Activated CD4-positive, alpha-beta T cell treated with anti-CD3 and anti-CD28 coated beads, Interleukin-2, Interleukin-6, amounts not matched to agents 100 ng/mL and 50 ng/mL, durations not matched to agents 16 hours and 8 hours (primary cell): ENCODE measurements around the gene LRRC3.
"Not testable (repeated sequence)": the region's sequence is repeated elsewhere in the genome, so short reads cannot be mapped to it uniquely, and the experiment has no call there.

Experiments used
- DNase-seq: peaks from one replicate; pipeline ENCODE4 v3.0.0-alpha.2; 2020

LRRC3 gene

GRCh38 chr21:44454747-44455523 lies at the start of gene LRRC3:
Gene LRRC3, plus strand, starts transcription at chr21:44455510. Its CDS starts 1,135 bp downstream, at chr21:44456645.
- DNase-seq, result peak; percentile 87

DNA sequence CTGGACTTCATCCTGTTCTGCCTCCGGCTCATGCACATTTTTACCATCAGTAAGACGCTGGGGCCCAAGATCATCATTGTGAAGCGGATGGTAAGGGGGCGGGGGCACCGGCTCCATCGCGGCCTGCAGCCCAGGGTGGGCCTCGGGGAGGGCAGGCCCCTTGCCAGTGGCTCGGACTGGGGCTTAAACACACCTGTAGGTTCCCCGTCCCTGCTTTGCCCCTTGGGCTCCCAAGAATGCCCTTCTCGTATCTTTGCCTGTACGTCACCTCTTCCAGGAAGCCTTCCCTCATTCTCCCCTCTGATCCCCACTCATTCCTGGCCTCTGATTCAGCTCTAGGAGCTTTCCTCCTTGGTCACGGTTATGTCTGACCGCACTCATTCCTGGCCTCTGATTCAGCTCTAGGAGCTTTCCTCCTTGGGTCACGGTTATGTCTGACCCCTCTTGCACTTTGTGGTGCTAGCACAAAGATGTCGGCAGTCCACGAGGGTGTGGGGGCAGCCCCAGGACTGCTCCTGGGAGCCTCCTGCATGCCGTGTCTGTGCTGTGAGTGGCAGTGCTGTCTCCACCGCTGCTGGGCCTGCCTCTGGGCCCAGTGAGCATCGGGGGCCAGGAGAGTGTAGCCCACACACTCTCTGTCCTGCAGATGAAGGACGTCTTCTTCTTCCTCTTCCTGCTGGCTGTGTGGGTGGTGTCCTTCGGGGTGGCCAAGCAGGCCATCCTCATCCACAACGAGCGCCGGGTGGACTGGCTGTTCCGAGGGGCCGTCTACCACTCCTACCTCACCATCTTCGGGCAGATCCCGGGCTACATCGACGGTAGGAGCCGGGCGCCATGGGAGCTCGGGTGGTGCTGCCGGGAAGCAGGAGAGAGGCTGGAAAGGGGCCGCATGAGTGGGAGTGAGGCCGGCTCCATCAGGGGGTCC lies 49.1 kb upstream of the LRRC3 start:
- DNase-seq, result no peak

DNA sequence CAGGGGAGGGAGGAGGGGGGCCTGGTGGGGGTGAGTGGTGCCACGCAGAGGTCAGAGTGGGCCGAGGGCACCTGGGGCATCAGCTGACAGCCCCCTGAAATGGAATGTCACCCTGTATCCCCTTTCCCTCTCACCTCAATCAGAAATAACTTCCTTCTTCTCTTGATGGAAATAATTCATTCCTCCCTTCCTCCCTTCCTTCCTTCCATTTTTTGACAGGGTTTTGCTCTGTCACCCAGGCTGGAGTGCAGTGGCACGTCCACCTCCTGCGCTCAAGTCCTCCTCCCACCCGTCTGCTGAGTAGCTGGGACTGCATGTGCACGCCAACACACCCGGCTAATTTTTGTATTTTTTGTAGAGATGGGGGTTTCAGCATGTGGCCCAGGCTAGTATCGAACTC lies 48.4 kb upstream of the LRRC3 start:
- DNase-seq, result no peak

- no peak for DNase-seq
Observed at GRCh38 chr21:44407493-44407892, 47.8 kb upstream of the LRRC3 start.

GRCh38 chr21:44408226-44408625 lies 47.1 kb upstream of the LRRC3 start:
- DNase-seq, result no peak

DNA sequence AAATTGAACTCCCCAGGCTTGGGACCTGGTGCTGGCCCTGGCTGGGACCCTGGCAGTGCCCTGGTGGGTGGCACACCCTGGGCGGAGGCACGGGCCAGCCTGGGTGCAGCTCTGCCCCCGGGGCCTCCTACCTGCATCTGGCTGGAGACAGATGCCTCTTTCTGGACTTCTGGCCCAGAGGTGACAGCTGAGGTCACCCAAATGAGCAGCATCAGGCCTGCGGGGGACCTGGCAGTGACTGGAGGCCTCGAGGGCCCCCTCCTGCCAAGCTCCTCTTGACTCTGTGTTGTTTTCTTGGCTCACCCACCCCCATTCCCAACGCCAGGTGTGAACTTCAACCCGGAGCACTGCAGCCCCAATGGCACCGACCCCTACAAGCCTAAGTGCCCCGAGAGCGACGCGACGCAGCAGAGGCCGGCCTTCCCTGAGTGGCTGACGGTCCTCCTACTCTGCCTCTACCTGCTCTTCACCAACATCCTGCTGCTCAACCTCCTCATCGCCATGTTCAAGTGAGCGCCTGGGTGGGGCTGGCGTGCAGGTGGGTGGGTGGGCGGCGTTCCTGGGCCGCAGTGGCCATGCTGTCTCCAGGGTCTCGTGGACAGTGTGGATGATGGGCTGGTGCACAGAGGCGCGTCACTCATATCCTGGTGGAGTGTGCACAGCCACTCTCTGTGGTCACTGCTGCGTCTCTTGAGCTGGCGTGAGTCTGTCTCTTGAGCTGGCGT lies 41.6 kb upstream of the LRRC3 start:
- DNase-seq, result no peak

- DNase-seq, result no peak
Observed at GRCh38 chr21:44414291-44415072, 40.8 kb upstream of the LRRC3 start.

GRCh38 chr21:44415073-44416025 lies 40.0 kb upstream of the LRRC3 start:
- no peak for DNase-seq

GRCh38 chr21:44416193-44416592 lies 39.1 kb upstream of the LRRC3 start:
- DNase-seq, result no peak

DNA sequence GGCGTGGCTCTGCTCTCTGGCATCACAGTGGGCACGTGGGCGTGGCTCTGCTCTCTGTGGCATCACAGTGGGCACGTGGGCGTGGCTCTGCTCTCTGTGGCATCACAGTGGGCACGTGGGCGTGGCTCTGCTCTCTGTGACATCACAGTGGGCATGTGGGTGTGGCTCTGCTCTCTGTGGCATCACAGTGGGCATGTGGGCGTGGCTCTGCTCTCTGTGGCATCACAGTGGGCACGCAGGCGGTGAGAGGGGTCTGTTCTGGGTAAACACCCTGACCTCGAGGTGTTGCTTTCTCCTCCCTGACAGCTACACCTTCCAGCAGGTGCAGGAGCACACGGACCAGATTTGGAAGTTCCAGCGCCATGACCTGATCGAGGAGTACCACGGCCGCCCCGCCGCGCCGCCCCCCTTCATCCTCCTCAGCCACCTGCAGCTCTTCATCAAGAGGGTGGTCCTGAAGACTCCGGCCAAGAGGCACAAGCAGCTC lies 37.6 kb upstream of the LRRC3 start:
- DNase-seq, result not testable (repeated sequence)

DNA sequence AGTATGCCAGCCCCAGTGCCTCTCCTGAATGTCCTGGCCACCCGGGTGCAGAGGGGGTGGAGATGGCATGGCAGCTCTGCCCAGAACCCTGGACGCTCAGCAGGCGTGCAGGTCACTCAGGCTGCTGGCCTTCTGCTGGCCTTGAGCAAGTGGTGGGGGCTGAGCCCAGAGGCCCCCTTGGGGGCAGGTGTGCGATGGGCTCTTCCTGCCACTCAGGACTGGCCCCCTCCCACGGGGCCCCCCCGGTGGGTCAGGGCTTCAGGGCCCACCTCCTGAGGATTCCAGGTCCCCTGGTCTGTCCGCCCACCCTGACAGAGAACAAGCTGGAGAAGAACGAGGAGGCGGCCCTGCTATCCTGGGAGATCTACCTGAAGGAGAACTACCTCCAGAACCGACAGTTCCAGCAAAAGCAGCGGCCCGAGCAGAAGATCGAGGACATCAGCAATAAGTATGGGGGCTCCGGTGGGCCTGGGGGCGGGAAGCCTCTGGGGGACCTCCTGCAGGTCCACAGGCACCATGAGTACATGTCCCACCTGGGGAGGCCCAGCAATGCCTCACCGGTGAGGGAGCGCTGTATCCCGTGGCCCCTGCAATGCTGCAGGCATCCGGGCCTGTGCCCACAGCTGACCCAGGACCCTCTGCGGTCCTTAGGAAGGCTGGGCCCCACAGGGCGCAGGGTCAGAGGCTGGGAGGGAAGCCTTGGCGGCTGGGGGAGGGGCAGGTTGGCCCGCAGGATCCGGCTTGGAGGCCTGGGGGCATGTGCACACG lies 37.0 kb upstream of the LRRC3 start:
- DNase-seq, result no peak

- DNase-seq, result no peak
Observed at GRCh38 chr21:44418876-44419230, 36.5 kb upstream of the LRRC3 start.

GRCh38 chr21:44419679-44420078 lies 35.6 kb upstream of the LRRC3 start:
- no peak for DNase-seq

DNA sequence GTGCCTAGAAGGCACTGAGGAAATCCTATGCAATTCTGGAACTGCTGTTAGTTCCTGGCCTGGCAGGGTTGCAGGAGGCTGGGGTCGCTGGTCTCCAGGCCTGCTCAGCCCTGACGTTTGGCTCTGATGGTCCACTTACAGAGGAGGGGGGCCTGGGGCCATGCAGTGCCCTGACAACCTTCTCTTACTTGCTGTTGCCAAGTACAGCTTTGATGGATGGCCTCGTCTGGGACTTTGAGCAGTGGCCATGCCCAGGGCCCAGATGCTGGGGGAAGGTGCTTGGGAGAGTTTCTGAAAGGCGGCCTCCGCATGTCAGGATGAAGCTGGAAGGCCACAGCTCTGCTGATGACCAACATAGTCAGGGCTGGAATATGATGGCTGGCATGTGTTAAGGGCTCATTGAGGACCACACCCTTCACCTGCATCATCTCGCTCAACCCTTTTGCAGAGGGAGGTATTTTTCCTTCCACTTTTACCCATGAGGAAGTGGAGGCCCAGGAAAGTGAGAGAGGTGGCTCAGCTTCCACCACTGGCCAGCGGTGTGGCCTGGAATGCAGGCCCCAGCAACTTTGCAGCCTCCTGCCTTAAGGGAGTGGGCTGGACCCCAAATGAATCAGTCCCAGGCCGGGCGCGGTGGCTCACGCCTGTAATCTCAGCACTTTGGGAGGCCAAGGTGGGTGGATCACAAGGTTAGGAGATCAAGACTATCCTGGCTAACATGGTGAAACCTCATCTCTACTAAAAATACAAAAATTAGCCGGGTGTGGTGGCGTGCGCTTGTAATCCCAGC lies 34.7 kb upstream of the LRRC3 start:
- DNase-seq, result no peak

DNA sequence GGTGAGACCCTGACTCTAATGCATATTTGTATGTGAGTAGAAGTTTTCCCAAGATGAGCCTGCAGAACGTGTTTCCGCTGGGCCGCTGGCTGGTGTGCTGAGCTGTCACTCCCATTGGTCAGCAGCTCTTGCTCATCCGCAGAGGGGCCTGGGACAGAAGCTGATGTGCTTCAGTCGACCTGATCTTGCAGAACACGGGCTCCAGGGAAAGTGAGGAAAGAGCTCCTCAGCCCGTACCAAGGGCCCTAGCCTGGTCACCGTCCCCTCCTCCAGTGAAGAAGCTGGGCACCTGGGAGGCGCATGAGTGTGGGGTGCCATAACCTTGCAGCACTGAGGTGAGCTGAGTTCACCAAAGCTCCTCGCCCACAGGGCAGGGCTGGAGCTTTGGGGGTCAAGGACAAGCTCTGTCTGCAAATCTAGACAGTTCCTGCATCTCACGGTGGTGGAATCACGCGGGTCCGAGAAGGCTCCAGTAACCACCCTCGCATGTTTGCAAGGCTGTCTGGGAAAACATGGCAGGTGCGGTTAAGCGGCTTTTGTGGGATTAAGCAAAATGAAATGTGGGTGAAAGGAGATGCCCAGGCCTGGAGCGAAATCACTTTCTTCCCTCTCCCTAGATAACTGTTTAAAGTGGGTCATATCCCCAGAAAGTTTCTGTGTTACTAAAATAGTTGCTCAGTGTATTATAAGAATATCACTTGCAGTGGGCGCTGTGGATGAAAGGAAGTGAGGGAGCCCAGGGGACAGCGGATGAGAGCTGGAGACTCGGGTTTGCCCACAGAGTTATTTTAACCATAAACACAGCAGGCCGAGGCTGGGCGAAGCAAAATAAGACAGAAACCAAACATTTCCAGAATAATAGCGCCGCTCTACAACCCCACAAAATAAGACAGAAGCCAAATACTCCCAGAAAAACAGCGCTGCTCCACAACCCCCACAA lies 33.1 kb upstream of the LRRC3 start:
- no peak for DNase-seq

- DNase-seq, result no peak
Observed at GRCh38 chr21:44423312-44423821, 31.9 kb upstream of the LRRC3 start.

DNA sequence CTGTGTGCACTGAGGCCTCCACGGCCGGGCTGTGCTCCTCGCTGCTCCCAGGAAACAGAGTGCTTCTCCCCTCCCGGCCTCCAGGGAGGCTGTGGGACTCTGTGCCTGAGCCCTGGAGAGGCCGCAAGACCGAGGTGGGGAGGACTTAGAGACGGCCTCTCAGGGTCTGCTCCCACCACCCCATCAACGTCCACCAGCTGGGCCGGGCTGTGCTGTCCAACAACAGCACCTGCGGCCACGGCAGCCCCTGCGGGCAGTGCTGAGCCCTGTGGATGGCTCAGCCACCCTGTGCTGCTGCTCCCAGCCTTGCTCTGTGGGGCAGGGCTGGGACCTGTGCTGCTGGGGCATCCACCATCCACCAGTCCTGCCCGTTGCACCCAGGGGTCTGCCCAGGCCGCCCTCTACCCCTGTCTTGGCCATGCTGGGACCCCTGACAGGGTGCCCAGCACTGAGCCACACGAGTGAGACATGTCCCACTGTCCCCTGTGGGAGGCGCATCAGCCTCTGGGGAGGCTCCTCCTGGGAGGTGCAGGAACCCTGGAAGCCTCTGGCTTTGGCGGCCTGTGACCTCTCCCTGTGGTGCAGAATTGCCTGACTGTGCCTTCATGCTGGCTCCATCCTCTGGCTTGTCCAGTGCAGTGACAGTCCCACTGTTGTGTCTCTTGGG lies 31.2 kb upstream of the LRRC3 start:
- no peak for DNase-seq
